Lung (tissue), 12 donors: Measurements from ENCODE around the gene GRID1. TPM values are rescaled to one million over a fixed set of nuclear protein-coding genes. Genes with fewer than 3 reads are reported as not detected.

Experiments
- ATAC-seq: fragments of 200-7000 bp; cut with Tn5 transposase; one replicate; pipeline ENCODE4 v1.9.1; 2020; ENCODE audit warnings: moderate number of reproducible peaks; ENCODE audit not compliant: insufficient read depth, low FRiP score
- DNase-seq, 3 donors: peaks; one replicate each; pipeline ENCODE4 v3.0.0-alpha.2; 2013 to 2017
- H3K27ac ChIP-seq, 2 donors: one replicate each; pipeline ENCODE4 v1.5.1; 2013; ENCODE audit warnings: mild to moderate bottlenecking in 2 of 2, moderate library complexity in 2 of 2, control low read depth in 1 of 2, inconsistent platforms in 1 of 2, low read depth in 1 of 2, low read length in 1 of 2
- H3K27me3 ChIP-seq, 3 donors: one replicate each; pipeline ENCODE4 v1.5.1; 2013; ENCODE audit warnings: low read length in 2 of 3; ENCODE audit not compliant: control insufficient read depth in 3 of 3, insufficient read depth in 3 of 3
- H3K36me3 ChIP-seq, 4 donors: one replicate each; pipeline ENCODE4 v1.5.1; 2013; ENCODE audit warnings: low read length in 4 of 4, mild to moderate bottlenecking in 1 of 4, moderate library complexity in 1 of 4; ENCODE audit not compliant: control insufficient read depth in 4 of 4, insufficient read depth in 4 of 4
- H3K4me1 ChIP-seq, 5 donors: one replicate each; pipeline ENCODE4 v1.5.1; 2013; ENCODE audit warnings: low read length in 5 of 5, mild to moderate bottlenecking in 2 of 5, moderate library complexity in 1 of 5; ENCODE audit not compliant: control insufficient read depth in 5 of 5, insufficient read depth in 5 of 5
- H3K4me3 ChIP-seq: one replicate; pipeline ENCODE4 v1.5.1; 2013; ENCODE audit warnings: mild to moderate bottlenecking, control low read depth, moderate library complexity
- H3K9ac ChIP-seq, 2 donors: one replicate each; pipeline ENCODE4 v1.5.1; 2013; ENCODE audit warnings: low read length in 2 of 2, control low read depth in 1 of 2; ENCODE audit not compliant: insufficient read depth in 1 of 2
- H3K9me3 ChIP-seq, 4 donors: one replicate each; pipeline ENCODE4 v1.5.1; 2013; ENCODE audit warnings: low read length in 3 of 4, mild to moderate bottlenecking in 1 of 4, moderate library complexity in 1 of 4; ENCODE audit not compliant: control insufficient read depth in 4 of 4, insufficient read depth in 3 of 4
- WGBS, 2 donors: extraction: QIAGEN DNeasy Blood & Tissue Kit; methylation state at CpG; one replicate each; pipeline ENCODE4 v1.1.7; 2013; 5-methylcytosine and 5-hydroxymethylcytosine counted together
- polyA plus RNA-seq, 2 donors: library from polyadenylated mRNA; stranded (reverse); fragments of 200-250 nt; gene quantifications; one replicate each; pipeline ENCODE4 v1.2.1, GENCODE V29; 2013
- total RNA-seq, 2 donors: library from RNA; depleted of rRNA in 1 of 2; stranded (reverse); fragments of >200 nt in 1 of 2; gene quantifications; one replicate each; pipeline ENCODE4 v1.2.1, GENCODE V29; 2014 to 2021
- TF ChIP-seq, protein P1 (sequence below): IDR thresholded peaks from 2 replicates; pipeline ENCODE4 v1.5.1; 2012; ENCODE audit warnings: mild to moderate bottlenecking; ENCODE audit errors: control extremely low read depth, extremely low read depth
- donor health status: control.
- donor health status: control.
- donor health status: Bipolar disorder and iron deficiency.
- donor health status: healthy.
- donor health status: DM: yes; HTN: yes; CAD: no.

GRID1 gene
- total and polyA plus RNA-seq, 4 donors = 1.1 to 3.6 (median 2.2) TPM

- Histone ChIP-seq H3K9ac (no peak overlapping the region), H3K4me3 (no peak overlapping the region), H3K27ac (no peak overlapping the region), H3K4me1 (no peaks in the 10 kb centered on the region), H3K36me3 (no peaks in the 10 kb centered on the region), H3K27me3 (no peaks in the 10 kb centered on the region), H3K9me3 (peaks cover 0 to 5% (median 0%) of the 10 kb centered on the region in 4 donors)
- DNase-seq (no peak), ATAC-seq (no peak)
- TF ChIP-seq, protein P1, sequence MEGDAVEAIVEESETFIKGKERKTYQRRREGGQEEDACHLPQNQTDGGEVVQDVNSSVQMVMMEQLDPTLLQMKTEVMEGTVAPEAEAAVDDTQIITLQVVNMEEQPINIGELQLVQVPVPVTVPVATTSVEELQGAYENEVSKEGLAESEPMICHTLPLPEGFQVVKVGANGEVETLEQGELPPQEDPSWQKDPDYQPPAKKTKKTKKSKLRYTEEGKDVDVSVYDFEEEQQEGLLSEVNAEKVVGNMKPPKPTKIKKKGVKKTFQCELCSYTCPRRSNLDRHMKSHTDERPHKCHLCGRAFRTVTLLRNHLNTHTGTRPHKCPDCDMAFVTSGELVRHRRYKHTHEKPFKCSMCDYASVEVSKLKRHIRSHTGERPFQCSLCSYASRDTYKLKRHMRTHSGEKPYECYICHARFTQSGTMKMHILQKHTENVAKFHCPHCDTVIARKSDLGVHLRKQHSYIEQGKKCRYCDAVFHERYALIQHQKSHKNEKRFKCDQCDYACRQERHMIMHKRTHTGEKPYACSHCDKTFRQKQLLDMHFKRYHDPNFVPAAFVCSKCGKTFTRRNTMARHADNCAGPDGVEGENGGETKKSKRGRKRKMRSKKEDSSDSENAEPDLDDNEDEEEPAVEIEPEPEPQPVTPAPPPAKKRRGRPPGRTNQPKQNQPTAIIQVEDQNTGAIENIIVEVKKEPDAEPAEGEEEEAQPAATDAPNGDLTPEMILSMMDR = no peak
- 89 to 93% methylated on average over 9 of the region's 9 CpGs for WGBS, 2 donors
Measured at GRCh38 chr10:85617751-85618546, 748.6 kb downstream of the GRID1 start.

- ATAC-seq (no peak), DNase-seq (no peak)
- Histone ChIP-seq H3K27ac (no peak overlapping the region), H3K36me3 (no peaks in the 10 kb centered on the region), H3K27me3 (no peaks in the 10 kb centered on the region), H3K4me1 (no peaks in the 10 kb centered on the region), H3K4me3 (no peak overlapping the region), H3K9me3 (peaks cover 0 to 5% (median 0%) of the 10 kb centered on the region in 4 donors), H3K9ac (no peak overlapping the region)
- TF ChIP-seq, protein P1 = no peak
- WGBS, 2 donors = 96 to 98% methylated on average over 4 of the region's 4 CpGs
Measured at GRCh38 chr10:85615556-85615955, 751.0 kb downstream of the GRID1 start.

DNA sequence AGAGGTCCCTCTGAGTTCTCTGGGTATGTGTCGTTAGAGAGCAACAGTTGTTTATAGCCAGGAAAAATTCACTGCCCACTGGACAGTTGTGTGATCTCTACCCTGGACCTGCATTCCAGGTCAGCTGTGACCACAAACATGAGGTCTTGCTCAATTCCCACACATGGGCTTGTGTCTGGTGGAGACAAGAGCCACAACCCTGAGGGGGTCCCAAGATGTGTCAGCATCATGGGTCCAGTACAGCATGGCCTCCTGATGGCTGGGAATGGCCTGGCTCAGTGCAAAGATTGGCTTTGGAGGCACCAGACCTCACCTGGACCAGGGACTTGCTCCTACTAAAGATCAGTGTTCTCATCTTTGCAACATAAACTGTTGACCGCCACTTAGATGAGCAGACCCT lies 751.6 kb downstream of the GRID1 start:
- DNase-seq (no peak), ATAC-seq (no peak)
- H3K27ac ChIP-seq = no peak overlapping the region
- no peaks in the 10 kb centered on the region for H3K4me1 ChIP-seq
- no peaks in the 10 kb centered on the region for H3K36me3 ChIP-seq
- TF ChIP-seq, protein P1 = no peak
- H3K27me3 ChIP-seq = no peaks in the 10 kb centered on the region
- H3K9me3 ChIP-seq = peaks cover 0 to 5% (median 0%) of the 10 kb centered on the region in 4 donors
- WGBS, 2 donors = 90 to 92% methylated on average over 2 of the region's 2 CpGs
- no peak overlapping the region for H3K9ac ChIP-seq
- H3K4me3 ChIP-seq = no peak overlapping the region
